Measurements from ENCODE around the gene DNAJC16.
"Not testable (repeated sequence)": the region's sequence is repeated elsewhere in the genome, so short reads cannot be mapped to it uniquely, and the experiment has no call there.

Gene DNAJC16

GRCh38 chr1:15584489-15585363 is 58.1 kb downstream of the DNAJC16 start, which contains the start of gene AGMAT:
Gene AGMAT (minus strand): TSS chr1:15585051. CDS start chr1:15584967, 84 bp downstream.
- DNase-seq = peak; percentile 85

GRCh38 chr1:15592285-15592684 is 65.6 kb downstream of the DNAJC16 start:
- no peak for DNase-seq

DNA sequence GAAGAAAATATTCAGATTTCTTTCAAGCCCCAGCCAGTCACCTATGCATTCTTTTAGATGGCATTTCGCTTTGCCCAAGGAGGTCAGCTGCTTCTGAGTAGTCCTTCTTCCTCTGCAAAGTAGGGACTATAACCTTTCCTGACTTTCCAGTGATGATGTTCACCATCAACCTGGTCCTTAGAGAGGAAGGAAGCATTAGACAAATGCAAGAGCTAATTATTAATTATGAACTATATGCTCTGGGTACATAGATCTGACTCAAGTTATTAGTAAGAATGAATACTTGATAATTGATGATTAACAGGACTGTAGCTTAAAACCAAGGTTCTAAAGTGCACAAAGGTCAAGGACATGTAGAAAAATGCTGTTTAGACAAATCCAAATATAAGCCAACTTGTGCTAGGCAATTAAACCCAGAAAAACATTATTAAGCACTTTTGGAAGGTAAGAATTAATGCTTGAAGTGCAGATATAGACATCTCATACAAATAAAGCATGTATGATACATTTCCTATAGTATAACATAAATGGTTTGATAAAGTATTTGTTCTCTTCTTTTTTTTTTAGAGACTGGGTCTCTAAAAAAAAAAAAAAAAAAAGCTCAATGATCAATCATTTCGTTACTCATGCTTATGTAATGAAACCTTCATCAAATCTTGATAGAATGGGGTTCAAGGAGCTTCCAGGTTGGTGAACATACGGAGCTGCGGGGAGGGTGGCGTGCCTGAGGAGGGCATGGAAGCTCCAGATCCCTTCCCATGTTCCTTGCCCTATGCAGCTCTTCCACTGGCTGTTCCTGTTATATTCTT is 69.4 kb downstream of the DNAJC16 start:
- DNase-seq = no peak

GRCh38 chr1:15598436-15598835 is 71.8 kb downstream of the DNAJC16 start:
- DNase-seq = no peak

GRCh38 chr1:15603050-15603965 is 76.7 kb downstream of the DNAJC16 start:
- DNase-seq = peak; percentile 97

DNA sequence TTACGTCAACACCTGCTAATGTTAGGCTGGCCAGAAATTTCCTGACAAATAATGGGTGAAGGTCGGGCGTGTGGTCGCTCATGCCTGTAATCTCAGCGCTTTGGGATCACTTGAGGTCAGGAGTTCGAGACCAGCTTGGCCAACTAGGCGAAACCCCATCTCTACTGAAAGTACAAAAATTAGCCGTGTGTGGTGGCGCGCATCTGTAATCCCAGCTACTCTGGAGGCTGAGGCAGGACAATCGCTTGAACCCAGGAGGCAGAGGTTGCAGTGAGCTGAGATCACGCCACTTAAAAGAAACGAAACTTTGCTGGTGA is 77.3 kb downstream of the DNAJC16 start:
- not testable (repeated sequence) for DNase-seq

DNA sequence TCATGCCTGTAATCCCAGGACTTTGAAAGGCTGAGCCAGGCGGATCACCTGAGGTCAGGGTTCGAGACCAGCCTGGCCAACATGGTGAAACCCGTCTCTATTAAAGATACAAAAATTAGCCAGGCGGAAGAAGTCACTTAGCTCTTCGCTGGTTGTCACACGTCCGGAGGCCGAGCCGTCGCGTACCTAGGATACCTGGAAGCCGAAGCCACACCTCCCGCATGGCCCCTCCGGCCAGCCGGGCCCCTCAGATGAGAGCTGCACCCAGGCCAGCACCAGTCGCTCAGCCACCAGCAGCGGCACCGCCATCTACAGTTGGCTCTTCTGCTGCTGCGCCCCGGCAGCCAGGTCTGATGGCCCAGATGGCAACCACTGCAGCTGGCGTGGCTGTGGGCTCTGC is 77.8 kb downstream of the DNAJC16 start:
- peak; percentile 56 for DNase-seq

DNA sequence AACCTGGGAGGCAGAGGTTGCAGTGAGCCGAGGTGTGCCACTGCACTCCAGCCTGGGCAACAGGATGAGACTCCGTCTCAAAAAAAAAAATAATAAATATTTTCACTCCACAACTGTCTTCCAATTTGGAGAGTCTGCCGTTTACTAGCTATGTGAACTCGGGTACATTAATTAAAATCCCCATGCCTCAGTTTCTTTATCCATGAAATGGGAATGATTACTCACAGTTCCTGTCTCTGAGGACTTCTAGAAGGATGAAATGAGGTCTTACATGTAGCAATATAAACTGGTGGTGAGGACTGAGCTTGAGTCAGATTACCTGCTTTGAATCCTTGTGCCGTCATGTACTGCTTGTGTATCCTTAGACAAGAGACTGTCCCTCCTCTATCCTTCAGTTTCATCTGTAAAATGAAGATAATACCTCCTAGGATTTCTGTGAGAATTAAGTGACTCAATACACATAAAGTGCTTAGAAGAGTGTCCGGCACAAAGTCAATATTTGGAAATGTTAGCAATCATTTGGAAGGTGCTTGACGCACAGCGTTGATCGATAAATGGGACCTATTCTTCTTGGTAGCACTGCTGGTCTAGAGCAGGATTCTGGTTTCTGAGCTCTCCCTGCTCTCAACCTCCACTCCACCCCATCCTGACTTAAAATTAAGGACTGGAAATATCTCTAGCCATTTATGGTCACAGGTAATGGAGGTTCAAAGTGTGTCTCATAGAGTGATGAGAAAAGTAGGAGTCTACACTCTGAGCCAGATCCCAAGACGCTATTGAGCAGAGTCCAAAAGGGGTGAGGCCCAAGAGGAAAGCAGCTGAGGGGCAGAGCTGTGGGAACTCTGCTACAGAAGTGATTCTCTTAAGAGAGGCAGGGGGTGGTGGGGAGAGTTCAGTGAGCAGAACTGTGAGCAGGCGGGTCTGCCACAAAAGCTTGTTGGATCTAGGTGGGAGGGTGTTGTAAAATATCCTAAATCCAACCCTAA is 79.0 kb downstream of the DNAJC16 start:
- DNase-seq = no peak

DNA sequence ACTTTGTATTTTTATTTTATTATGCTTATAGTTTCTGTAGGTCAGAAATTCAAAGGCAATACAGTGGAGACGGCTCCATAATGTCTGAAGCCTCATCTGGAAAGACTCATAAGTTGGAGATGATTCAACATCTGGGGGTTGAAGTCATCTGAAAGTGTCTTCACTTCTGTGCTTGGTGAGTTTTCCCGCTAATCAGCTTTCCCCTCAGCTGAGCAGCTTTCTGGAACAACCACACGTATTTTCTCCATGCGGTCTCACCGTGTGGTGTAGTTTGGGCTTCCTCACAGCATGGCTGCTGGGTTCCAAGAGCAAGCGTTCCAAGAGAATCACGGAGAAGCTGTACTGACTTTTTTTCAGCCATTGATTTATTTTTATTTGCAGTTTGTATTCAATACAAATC is 83.0 kb downstream of the DNAJC16 start:
- no peak for DNase-seq

DNA sequence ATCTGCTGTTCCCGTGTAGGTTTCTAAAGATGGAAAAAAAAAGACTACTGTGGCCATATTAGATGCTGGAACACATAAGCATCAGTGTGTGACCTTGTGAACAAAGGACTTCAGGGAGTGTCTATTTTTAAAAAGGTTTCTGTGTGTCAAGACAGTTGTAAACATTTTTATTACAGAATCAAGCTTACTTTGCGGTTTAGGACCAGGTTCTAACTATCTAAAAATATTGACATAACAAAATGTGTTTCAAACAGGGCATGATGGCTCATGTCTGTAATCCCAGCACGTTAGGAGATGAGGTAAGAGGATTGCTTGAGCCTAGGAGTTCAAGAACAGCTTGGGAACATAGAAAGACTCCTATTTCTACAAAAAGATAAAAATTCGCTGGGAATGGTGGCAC is 83.5 kb downstream of the DNAJC16 start:
- no peak for DNase-seq

GRCh38 chr1:15616373-15617172 is 89.9 kb downstream of the DNAJC16 start:
- DNase-seq = no peak

DNA sequence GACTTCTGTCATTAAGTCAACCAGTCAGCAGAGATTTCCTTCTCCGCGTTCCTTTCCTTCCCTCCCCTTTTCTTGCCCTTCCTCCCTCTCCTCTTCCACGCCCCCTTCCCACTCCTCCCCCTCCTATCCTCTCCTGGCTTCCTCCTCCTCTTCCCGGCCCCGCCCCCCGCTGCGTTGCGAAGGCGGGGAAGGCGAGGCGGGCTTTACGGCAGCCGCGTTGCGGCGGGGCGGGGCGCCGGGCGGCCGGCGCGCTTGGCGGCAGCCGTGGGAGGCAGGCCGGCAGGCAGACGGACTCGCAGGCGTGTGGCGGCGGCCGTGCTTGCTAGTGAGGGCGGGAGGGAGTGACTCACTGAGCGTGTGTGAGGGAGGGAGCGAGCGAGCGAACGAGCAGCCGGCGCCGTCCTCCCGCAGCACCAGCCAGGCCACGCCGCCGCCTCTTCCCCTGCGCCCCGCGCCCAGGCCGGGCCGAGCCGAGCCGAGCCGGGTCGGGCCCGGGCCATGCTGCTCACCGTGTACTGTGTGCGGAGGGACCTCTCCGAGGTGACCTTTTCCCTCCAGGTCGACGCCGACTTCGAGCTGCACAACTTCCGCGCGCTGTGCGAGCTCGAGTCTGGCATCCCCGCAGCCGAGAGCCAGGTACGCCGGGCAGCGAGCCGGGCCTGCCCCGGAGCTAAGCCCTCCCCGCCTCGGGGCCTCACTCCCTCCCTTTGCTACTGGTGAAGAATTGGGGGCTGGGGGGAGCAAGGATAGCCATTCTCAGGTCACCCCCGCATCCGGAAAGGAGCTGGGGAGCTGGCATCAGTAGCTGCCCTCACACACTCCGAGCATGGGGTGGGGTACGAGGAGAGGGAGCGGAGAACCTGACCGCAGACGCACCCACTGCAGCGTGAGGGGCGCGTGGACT is 90.8 kb downstream of the DNAJC16 start, which contains the start of gene DDI2:
DDI2 (plus strand) TSS at position 286 of the 904 bp plus-strand sequence; CDS start at position 499, 213 bp downstream.
- DNase-seq = peak; percentile 98

GRCh38 chr1:15618077-15618654 is 91.5 kb downstream of the DNAJC16 start:
- DNase-seq = no peak

DNA sequence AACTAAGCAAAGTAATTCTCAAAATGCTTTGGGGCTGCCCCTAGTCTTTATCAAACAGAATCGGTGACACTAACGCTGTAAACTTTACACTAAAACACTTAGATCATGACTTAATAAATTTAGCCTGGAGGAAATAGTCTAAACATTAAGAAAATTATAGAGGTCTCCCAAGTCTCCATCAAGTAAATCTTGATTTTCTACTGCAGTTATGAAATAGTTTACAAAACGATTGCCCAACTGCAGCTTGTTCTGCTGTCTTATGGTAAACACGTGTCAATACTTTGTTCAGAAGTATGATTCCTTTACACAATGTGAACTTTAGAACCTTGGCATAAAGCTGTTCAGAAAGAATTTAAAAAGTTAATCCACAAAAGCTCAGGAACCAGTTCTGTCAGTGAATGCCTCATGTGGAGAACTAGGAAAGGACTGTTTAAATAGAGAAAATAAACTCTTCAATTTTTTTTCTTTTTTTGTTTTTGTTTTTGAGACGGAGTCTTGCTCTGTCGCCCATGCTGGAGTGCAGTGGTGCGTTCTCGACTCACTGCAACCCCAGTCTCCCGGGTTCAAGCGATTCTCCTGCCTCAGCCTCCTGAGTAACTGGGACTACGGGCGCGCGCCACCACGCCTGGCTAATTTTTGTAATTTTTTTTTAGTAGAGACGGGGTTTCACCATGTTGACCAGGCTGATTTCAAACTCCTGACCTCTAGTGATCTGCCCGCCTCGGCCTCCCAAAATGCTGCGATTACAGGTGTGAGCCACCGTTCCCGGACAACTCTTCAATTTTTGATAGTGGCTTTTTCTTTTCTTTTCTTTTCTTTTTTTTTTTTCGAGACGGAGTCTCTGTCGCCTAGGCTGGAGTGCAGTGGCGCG is 92.2 kb downstream of the DNAJC16 start:
- no peak for DNase-seq

GRCh38 chr1:15620155-15620545 is 93.5 kb downstream of the DNAJC16 start:
- no peak for DNase-seq

DNA sequence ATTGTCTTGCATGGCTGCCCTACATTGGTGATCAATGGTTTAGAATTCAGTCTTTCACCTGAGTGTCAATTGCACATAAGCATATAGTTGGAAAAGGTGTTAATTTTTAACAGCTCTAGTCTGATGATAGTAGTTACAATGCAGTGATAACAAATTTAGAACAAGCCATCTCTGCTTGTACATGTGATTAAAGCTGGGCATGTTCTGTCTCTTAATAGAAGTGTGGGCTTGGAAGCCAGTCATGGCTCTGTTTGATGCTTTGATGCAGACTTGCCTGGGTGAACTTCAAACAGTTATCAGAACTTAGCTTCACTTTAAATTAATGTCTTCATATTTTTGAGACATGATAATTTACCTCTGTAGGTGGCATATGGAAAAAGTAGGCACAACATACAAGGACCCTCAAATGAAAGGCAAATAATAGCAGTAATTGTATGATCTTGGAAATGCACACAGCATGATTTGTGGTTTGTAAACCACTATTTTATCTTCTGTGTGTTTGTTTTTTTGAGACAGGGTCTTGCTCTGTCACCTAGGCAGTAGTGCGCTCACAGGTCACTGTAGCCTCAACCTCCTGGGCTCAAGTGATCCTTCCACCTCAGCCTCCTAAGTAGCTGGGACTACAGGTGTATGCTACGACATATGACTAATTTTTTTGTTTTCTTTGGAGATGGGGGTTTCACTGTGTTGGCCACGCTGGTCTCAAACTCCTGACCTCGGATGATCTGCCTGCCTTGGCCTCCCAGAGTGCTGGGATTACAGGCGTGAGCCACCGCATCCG is 94.4 kb downstream of the DNAJC16 start:
- no peak for DNase-seq

DNA sequence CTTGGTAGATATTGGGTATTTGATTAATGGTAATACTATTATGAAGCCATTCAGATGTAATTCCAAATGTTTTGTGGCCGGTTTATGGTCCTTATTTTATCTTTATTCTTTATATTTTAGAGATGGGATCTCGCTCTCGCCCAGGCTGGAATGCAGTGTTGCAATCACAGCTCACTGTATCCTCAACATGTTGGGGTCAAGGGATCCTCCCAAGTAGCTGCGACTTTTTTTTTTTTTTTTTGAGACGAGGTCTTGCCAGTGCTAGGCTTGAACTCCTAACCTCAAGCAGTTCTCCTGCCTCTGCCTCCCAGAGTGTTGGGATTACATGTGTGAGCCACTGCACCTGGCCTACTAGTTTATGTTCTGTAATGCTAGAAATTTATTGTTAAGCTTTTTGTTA is 95.3 kb downstream of the DNAJC16 start:
- DNase-seq = no peak

Data from activated effector memory CD4-positive, alpha-beta T cell treated with anti-CD3 and anti-CD28 coated beads, Interleukin-2, amount 50 U/mL, for 16 hours (primary cell).